Stimulated activated memory B cell treated with anti-CD40 and anti-IgM and Interleukin-4, amounts not matched to agents 10 μg/mL and 1 μg/mL and 100 μg/mL, for 72 hours (primary cell): ENCODE results near the gene TMEM167B.
A peak's percentile ranks its signal among the peaks of the same experiment; 100 is the strongest.

ENCODE experiments used
- ATAC-seq: fragments of 150-1000 bp; cut with Tn5 transposase; 2 replicates; pipeline ENCODE4 v1.10.0; 2021
- H3K27ac Mint-ChIP-seq: one replicate; pipeline ENCODE4 v1.8.0; 2022; ENCODE audit warnings: mild to moderate bottlenecking, mixed read lengths
- H3K27me3 Mint-ChIP-seq: one replicate; pipeline ENCODE4 v1.8.0; 2022; ENCODE audit warnings: mixed read lengths
- H3K36me3 Mint-ChIP-seq: one replicate; pipeline ENCODE4 v1.8.0; 2022; ENCODE audit warnings: mixed read lengths
- H3K4me1 Mint-ChIP-seq: one replicate; pipeline ENCODE4 v1.8.0; 2022; ENCODE audit warnings: mixed read lengths
- H3K4me3 Mint-ChIP-seq: one replicate; pipeline ENCODE4 v1.8.0; 2022; ENCODE audit warnings: mild to moderate bottlenecking, moderate library complexity, mixed read lengths
- H3K9me3 Mint-ChIP-seq: one replicate; pipeline ENCODE4 v1.8.0; 2022; ENCODE audit warnings: mixed read lengths

TMEM167B gene

GRCh38 chr1:109067883-109068282 lies 22.7 kb upstream of the TMEM167B start:
- H3K36me3 Mint-ChIP-seq = peaks cover 34% of the 10 kb centered on the region
- no peak overlapping the region for H3K4me3 Mint-ChIP-seq
- H3K4me1 Mint-ChIP-seq = peaks cover 8% of the 10 kb centered on the region
- H3K27me3 Mint-ChIP-seq = no peaks in the 10 kb centered on the region
- no peaks in the 10 kb centered on the region for H3K9me3 Mint-ChIP-seq
- no peak overlapping the region for H3K27ac Mint-ChIP-seq
- ATAC-seq = no peak

DNA sequence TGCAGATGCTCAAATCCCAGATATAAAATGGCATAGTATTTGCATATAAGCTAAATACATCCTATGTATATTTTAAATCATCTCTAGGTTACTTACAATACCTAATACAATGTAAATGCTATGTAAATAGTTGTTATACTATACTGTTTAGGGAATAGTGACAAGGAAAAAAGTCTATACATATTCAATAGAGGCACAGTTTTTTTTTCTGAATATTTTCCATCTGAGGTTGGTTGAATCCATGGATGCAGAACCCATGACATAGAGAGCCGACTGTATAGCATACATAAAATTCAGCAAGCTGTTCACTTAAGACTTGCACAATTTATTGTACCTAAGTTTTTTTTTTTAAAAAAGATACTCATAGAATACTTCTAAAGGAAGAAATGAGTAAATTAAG lies 21.3 kb upstream of the TMEM167B start:
- no peak for ATAC-seq
- Mint-ChIP-seq H3K27me3 (no peaks in the 10 kb centered on the region), H3K4me1 (peaks cover 11% of the 10 kb centered on the region), H3K27ac (no peak overlapping the region), H3K36me3 (peaks cover 38% of the 10 kb centered on the region), H3K9me3 (no peaks in the 10 kb centered on the region), H3K4me3 (no peak overlapping the region)

DNA sequence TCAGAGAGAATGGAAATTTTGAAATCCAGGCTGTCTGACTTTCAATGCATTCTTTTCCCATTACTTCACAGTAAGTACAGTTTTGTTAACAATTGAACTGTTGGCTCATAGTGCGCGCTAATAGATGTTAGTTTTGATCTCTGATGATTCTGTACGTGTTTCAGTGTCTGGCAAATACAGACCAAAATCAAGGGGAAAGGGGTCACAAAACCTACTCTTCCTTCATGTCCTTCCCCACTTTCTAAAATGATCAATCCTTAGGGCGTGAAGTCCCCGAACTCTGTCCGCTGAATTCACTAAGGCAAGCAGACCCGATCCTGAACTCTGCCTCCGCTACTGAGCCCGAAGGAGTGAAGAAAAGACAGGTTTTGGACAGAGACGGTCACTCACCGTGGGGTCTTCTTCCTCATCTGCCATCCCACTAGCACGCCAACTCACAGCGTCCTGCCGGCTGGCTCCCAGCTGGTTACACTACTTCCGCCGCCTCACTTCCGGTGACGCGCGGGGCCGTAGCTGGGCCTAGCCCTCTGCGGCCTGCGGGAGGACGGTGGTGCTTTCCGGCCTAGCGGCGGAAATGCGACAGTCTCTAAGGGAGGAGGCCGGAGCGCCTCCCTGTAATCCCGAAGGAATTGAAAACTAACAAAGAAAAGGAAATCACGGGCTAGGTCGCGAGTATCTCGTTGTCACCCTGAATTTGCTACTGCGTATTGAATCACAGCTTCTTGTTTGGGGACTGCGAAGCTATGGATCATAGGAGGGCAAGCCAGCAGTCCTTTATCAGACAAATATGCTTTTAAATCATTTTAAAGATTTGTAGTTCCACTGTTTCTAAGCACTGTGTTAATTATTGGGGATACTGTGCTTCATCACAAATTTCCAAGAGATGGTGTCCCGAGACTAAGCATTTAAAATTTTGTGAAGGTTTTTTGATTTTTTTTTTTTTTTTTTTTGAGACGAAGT lies 14.8 kb upstream of the TMEM167B start, which contains the start of gene TAF13:
Gene TAF13 (minus strand): TSS at position 473 of the 960 bp plus-strand sequence. CDS start 56 bp downstream, at position 417.
- H3K9me3 Mint-ChIP-seq = no peaks in the 10 kb centered on the region
- H3K4me3 Mint-ChIP-seq = peak within 1 kb of the TSS; percentile 98
- ATAC-seq = peak; percentile 100
- peaks cover 10% of the 10 kb centered on the region for H3K36me3 Mint-ChIP-seq
- H3K4me1 Mint-ChIP-seq = peaks cover 21% of the 10 kb centered on the region
- peak within 1 kb of the TSS; percentile 97 for H3K27ac Mint-ChIP-seq
- no peaks in the 10 kb centered on the region for H3K27me3 Mint-ChIP-seq

GRCh38 chr1:109078317-109078716 lies 12.2 kb upstream of the TMEM167B start:
- H3K4me1 Mint-ChIP-seq = peaks cover 20% of the 10 kb centered on the region
- no peak overlapping the region for H3K27ac Mint-ChIP-seq
- ATAC-seq = peak; percentile 34
- H3K36me3 Mint-ChIP-seq = no peaks in the 10 kb centered on the region
- no peak overlapping the region for H3K4me3 Mint-ChIP-seq
- no peaks in the 10 kb centered on the region for H3K27me3 Mint-ChIP-seq
- H3K9me3 Mint-ChIP-seq = no peaks in the 10 kb centered on the region

- peaks cover 18% of the 10 kb centered on the region for H3K4me1 Mint-ChIP-seq
- H3K27me3 Mint-ChIP-seq = no peaks in the 10 kb centered on the region
- H3K36me3 Mint-ChIP-seq = no peaks in the 10 kb centered on the region
- no peaks in the 10 kb centered on the region for H3K9me3 Mint-ChIP-seq
- no peak for ATAC-seq
- H3K27ac Mint-ChIP-seq = no peak overlapping the region
- H3K4me3 Mint-ChIP-seq = no peak overlapping the region
Observed at GRCh38 chr1:109079240-109079622, 11.3 kb upstream of the TMEM167B start.

DNA sequence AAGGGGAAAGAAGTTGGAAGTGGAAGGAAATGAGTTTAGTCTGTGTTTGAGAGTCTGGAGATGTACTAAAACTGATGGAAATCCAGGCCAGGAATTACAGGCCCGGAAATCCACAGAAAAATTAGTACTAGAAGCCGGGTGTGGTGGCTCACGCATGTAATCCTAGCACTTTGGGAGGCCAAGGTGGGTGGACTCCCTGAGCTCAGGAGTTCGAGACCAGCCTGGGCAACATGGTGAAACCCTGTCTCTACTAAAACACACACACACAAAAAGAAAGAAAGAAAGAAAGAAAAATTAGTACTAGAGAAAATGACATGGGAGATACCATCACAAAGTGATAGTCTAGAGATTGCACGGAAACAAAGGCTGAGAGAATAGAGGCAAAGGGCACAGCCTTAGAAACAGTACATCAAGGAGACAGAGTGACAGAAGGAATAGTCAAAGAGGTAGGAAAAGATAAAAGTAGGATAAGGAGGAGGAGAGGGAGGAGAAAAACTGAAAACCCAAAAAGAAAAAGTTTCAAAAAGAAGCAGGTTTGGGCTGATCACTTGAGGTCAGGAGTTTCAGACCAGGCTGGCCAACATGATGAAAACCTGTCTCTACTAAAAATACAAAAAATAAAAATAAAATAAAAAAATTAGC lies 10.0 kb upstream of the TMEM167B start:
- no peaks in the 10 kb centered on the region for H3K27me3 Mint-ChIP-seq
- H3K27ac Mint-ChIP-seq = no peak overlapping the region
- no peak overlapping the region for H3K4me3 Mint-ChIP-seq
- peaks cover 5% of the 10 kb centered on the region for H3K4me1 Mint-ChIP-seq
- no peaks in the 10 kb centered on the region for H3K9me3 Mint-ChIP-seq
- no peak for ATAC-seq
- H3K36me3 Mint-ChIP-seq = no peaks in the 10 kb centered on the region

DNA sequence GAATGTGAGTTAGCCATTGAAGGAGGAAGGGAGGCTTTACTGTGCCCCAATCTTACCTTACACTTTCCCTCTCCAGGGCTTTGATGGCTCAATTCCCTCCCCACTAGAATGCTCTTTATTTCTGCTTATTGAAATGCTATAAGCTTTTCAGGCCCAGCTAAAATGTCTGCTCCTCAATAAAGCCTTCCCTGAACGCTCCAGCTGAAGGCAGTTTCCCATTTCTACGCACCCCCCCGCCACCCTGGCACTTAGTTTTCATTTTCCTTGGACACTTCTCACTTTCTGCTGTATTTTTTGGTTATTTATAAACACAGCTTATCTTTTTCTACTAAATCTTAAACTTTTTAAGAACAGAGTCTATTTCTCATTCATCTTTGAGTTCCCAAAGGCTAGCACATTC lies 7.1 kb upstream of the TMEM167B start:
- ATAC-seq = no peak
- Mint-ChIP-seq H3K4me3 (no peak overlapping the region), H3K27ac (no peak overlapping the region), H3K36me3 (no peaks in the 10 kb centered on the region), H3K27me3 (no peaks in the 10 kb centered on the region), H3K9me3 (no peaks in the 10 kb centered on the region), H3K4me1 (no peaks in the 10 kb centered on the region)

GRCh38 chr1:109083923-109084322 lies 6.6 kb upstream of the TMEM167B start:
- Mint-ChIP-seq H3K27me3 (no peaks in the 10 kb centered on the region), H3K27ac (no peak overlapping the region), H3K4me1 (no peaks in the 10 kb centered on the region), H3K9me3 (no peaks in the 10 kb centered on the region), H3K4me3 (no peak overlapping the region), H3K36me3 (no peaks in the 10 kb centered on the region)
- no peak for ATAC-seq

GRCh38 chr1:109084563-109085517 lies 5.7 kb upstream of the TMEM167B start:
- no peak for ATAC-seq
- Mint-ChIP-seq H3K4me1 (no peaks in the 10 kb centered on the region), H3K27ac (no peak overlapping the region)

GRCh38 chr1:109089242-109090015 lies 1.1 kb upstream of the TMEM167B start:
- ATAC-seq = peak; percentile 31

More at GRCh38 chr1:109084563-109085517, 5.7 kb upstream of the TMEM167B start:
- Mint-ChIP-seq H3K4me3 (no peak overlapping the region), H3K9me3 (no peaks in the 10 kb centered on the region), H3K27me3 (no peaks in the 10 kb centered on the region), H3K36me3 (no peaks in the 10 kb centered on the region)

DNA sequence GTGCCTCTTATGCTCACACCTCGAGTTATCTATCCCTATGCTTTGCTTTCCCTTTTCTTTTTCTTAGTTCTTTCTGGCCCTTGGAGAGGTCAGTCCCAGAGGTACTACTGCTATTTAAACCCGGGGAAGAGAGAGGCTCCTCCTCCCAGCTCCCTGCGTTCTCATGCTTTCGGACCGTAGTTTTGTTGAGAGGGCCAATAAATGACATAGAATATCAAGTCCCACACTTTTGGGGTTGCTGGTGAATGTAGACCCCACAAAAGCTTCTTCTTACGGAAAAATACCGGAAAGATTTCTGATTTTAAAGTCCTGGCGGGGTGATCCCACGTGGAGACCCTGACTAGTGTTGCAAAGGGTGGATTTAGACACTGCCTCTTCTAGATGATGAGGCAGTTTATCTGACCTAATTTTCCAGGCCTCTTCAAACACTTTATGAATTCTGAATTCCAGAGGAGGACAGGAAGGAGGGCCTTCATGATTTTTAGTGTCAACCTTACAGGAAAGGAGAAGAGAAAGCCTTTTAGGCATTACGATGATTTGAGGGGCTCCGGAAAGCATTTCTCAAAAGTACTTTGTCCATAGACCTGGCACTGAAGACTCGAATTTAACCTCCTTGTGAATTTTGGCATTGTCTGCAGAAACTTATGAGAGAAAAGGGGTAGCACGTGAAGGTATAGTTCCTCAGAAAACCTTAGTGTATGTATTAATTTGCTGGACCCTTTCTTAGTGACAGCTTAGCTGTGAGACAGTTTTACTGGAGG lies 694 bp downstream of the TMEM167B start:
- Mint-ChIP-seq H3K9me3 (no peaks in the 10 kb centered on the region), H3K4me1 (peaks cover 18% of the 10 kb centered on the region), H3K36me3 (no peaks in the 10 kb centered on the region), H3K27me3 (no peaks in the 10 kb centered on the region), H3K27ac (peak overlapping the region; percentile 100), H3K4me3 (peak overlapping the region; percentile 92)
- ATAC-seq = peak; percentile 76

More at GRCh38 chr1:109089242-109090015, 1.1 kb upstream of the TMEM167B start:
- peaks cover 18% of the 10 kb centered on the region for H3K4me1 Mint-ChIP-seq
- H3K36me3 Mint-ChIP-seq = no peaks in the 10 kb centered on the region
- no peaks in the 10 kb centered on the region for H3K27me3 Mint-ChIP-seq
- peak overlapping the region; percentile 100 for H3K27ac Mint-ChIP-seq
- H3K9me3 Mint-ChIP-seq = no peaks in the 10 kb centered on the region
- H3K4me3 Mint-ChIP-seq = peak overlapping the region; percentile 92

DNA sequence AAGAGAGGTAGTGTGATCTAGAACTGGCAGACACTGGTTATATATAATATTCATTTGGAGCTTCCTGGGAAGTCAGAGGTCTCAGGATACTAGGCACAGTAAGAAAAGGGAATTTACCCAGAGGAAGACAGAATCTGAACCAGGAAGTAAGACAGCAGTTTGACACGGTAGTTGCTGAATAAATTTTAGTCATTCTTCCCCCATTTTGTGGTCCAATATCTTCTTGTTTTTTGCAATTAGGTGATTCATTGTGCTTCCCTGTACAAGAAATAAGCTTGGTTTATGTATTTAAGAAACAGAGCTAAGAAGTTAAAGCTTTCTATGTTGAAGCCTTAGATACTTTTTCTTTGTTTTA lies 1.3 kb downstream of the TMEM167B start:
- no peak for ATAC-seq
- Mint-ChIP-seq H3K9me3 (no peaks in the 10 kb centered on the region), H3K4me3 (peak overlapping the region; percentile 92), H3K4me1 (peaks cover 18% of the 10 kb centered on the region), H3K27me3 (no peaks in the 10 kb centered on the region), H3K36me3 (no peaks in the 10 kb centered on the region), H3K27ac (peak overlapping the region; percentile 100)

DNA sequence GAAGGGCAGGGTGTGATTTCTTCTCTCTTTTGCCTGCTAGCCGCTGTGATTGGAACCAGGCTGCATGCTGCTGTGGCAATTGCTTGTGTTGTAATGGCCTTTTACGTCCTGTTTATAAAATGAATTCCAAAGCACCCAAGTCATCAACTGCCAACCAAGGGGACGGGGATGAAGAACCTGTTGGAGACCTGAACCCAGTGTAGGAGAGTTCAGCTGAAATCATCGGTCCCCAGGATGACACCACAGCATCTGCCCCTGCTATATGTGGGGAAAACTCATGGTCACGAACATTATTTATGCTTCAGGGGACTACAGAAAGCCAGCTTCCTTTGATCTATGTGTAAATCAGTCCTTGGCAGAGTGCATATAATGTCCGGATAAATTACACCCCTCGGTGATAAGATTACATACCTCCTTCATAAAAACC lies 3.8 kb downstream of the TMEM167B start:
- Mint-ChIP-seq H3K9me3 (no peaks in the 10 kb centered on the region), H3K36me3 (no peaks in the 10 kb centered on the region), H3K27ac (no peak overlapping the region), H3K4me3 (no peak overlapping the region), H3K27me3 (no peaks in the 10 kb centered on the region), H3K4me1 (peaks cover 22% of the 10 kb centered on the region)
- ATAC-seq = no peak

DNA sequence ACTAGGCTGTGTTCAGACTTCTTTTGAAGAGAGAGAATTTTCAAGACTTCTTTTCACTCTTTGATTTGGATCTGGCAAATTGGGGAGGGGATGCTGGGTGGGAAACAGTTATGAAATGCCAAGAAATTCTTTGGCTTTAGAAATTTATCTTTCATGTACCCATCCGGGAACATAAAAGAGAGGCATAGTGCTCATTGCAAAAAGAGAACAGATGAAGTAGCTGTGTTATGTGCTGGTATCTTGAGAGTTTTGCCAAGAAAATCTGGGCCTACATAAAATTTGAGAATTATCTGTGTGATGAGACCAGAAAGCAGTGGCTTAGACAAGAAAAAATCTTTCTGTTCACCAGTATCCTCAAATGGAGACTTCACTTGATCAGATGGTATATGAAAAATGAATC lies 4.3 kb downstream of the TMEM167B start:
- H3K27me3 Mint-ChIP-seq = no peaks in the 10 kb centered on the region
- H3K27ac Mint-ChIP-seq = no peak overlapping the region
- H3K36me3 Mint-ChIP-seq = no peaks in the 10 kb centered on the region
- no peaks in the 10 kb centered on the region for H3K9me3 Mint-ChIP-seq
- H3K4me1 Mint-ChIP-seq = peaks cover 24% of the 10 kb centered on the region
- ATAC-seq = no peak
- H3K4me3 Mint-ChIP-seq = no peak overlapping the region
